ENCODE data around the gene ADAMTS14.

ADAMTS14 gene

GRCh38 chr10:70729763-70730357, 57.6 kb downstream of the ADAMTS14 start:
- DNase-seq (ENCODE audit: low read depth in 2 of 2) = no peak

- no peak for DNase-seq (ENCODE audit: low read depth in 2 of 2)
These were observed 58.6 kb downstream of the ADAMTS14 start for GRCh38 chr10:70730955-70731354.

GRCh38 chr10:70732569-70732968, 60.3 kb downstream of the ADAMTS14 start:
- DNase-seq (ENCODE audit: low read depth in 2 of 2) = no peak

GRCh38 chr10:70733051-70733450, 60.7 kb downstream of the ADAMTS14 start:
- no peak for DNase-seq (ENCODE audit: low read depth in 2 of 2)

GRCh38 chr10:70735161-70735560, 62.9 kb downstream of the ADAMTS14 start:
- DNase-seq (ENCODE audit: low read depth in 2 of 2) = no peak

GRCh38 chr10:70736525-70736924, 64.2 kb downstream of the ADAMTS14 start:
- no peak for DNase-seq (ENCODE audit: low read depth in 2 of 2)

- no peak for DNase-seq (ENCODE audit: low read depth in 2 of 2)
These were observed 64.9 kb downstream of the ADAMTS14 start for GRCh38 chr10:70737250-70737649.

- no peak for DNase-seq (ENCODE audit: low read depth in 2 of 2)
These were observed 65.9 kb downstream of the ADAMTS14 start for GRCh38 chr10:70738006-70738760.

GRCh38 chr10:70738761-70739121, 66.4 kb downstream of the ADAMTS14 start:
- DNase-seq (ENCODE audit: low read depth in 2 of 2) = no peak

- DNase-seq (ENCODE audit: low read depth in 2 of 2) = no peak
These were observed 68.3 kb downstream of the ADAMTS14 start for GRCh38 chr10:70740406-70741288.

GRCh38 chr10:70742537-70743429, 70.5 kb downstream of the ADAMTS14 start:
- no peak for DNase-seq (ENCODE audit: low read depth in 2 of 2)

- DNase-seq (ENCODE audit: low read depth in 2 of 2) = no peak
These were observed 71.1 kb downstream of the ADAMTS14 start for GRCh38 chr10:70743430-70743788.

- no peak for DNase-seq (ENCODE audit: low read depth in 2 of 2)
These were observed 71.6 kb downstream of the ADAMTS14 start for GRCh38 chr10:70743879-70744278.

- no peak for DNase-seq (ENCODE audit: low read depth in 2 of 2)
These were observed 72.4 kb downstream of the ADAMTS14 start for GRCh38 chr10:70744617-70745143.

GRCh38 chr10:70745555-70745954, 73.2 kb downstream of the ADAMTS14 start:
- DNase-seq (ENCODE audit: low read depth in 2 of 2) = no peak

GRCh38 chr10:70747192-70747965, 75.1 kb downstream of the ADAMTS14 start:
- DNase-seq (ENCODE audit: low read depth in 2 of 2) = no peak

GRCh38 chr10:70748305-70748704, 76.0 kb downstream of the ADAMTS14 start:
- DNase-seq (ENCODE audit: low read depth in 2 of 2) = no peak

GRCh38 chr10:70748801-70749573, 76.7 kb downstream of the ADAMTS14 start:
- no peak for DNase-seq (ENCODE audit: low read depth in 2 of 2)

GRCh38 chr10:70749756-70750155, 77.5 kb downstream of the ADAMTS14 start:
- no peak for DNase-seq (ENCODE audit: low read depth in 2 of 2)

GRCh38 chr10:70750156-70750703, 77.9 kb downstream of the ADAMTS14 start:
- DNase-seq (ENCODE audit: low read depth in 2 of 2) = no peak
